C4-2B (cell line): Measurements from ENCODE around the gene MIEN1.

Experiments
- CTCF ChIP-seq: fragments of 450-650 bp; conservative IDR thresholded peaks from 2 replicates; pipeline ENCODE4 v1.5.1; 2017; ENCODE audit warnings: mild to moderate bottlenecking
- ZFX ChIP-seq: fragments of 450-650 bp; IDR thresholded peaks from 2 replicates; pipeline ENCODE4 v1.6.1; 2017

GRCh38 chr17:39701784-39702422 is 28.4 kb downstream of the MIEN1 start:
- TF ChIP-seq CTCF (no peak), ZFX (no peak)
